Spinal cord (tissue), 10 donors: Measurements from ENCODE around the gene ITPRIPL2. TPM values are rescaled to one million over a fixed set of nuclear protein-coding genes. Genes with fewer than 3 reads are reported as not detected.

Experiments used
- DNase-seq, 6 donors: peaks; one replicate each; pipeline versions ENCODE4 v3.0.0 to v3.0.0-alpha.2; 2013 to 2015; ENCODE audit warnings: low spot score in 6 of 6, low read depth in 4 of 6
- H3K27ac ChIP-seq: one replicate; pipeline ENCODE4 v1.5.1; 2013; ENCODE audit warnings: low read depth, low read length, control low read depth
- H3K27me3 ChIP-seq: one replicate; pipeline ENCODE4 v1.6.1; 2013; ENCODE audit warnings: low read length; ENCODE audit not compliant: control insufficient read depth, insufficient read depth
- H3K36me3 ChIP-seq: one replicate; pipeline ENCODE4 v1.6.1; 2013; ENCODE audit warnings: low read length; ENCODE audit not compliant: control insufficient read depth, insufficient read depth
- H3K4me1 ChIP-seq: one replicate; pipeline ENCODE4 v1.6.1; 2013; ENCODE audit warnings: low read length; ENCODE audit not compliant: control insufficient read depth, insufficient read depth
- H3K4me3 ChIP-seq: one replicate; pipeline ENCODE4 v1.5.1; 2013; ENCODE audit warnings: low read depth, low read length, control low read depth
- H3K9me3 ChIP-seq: one replicate; pipeline ENCODE4 v1.6.1; 2013; ENCODE audit warnings: low read length; ENCODE audit not compliant: control insufficient read depth, insufficient read depth
- WGBS: methylation state at CpG from one replicate; pipeline ENCODE4 v1.1.5; 2013; ENCODE audit warnings: missing lambda C conversion rate; ENCODE audit not compliant: insufficient coverage; 5-methylcytosine and 5-hydroxymethylcytosine counted together
- polyA plus RNA-seq, 2 donors: library from polyadenylated mRNA; unstranded; fragments of 120-200 nt; gene quantifications; one replicate each; pipeline ENCODE4 v1.2.1, GENCODE V29; 2013; ENCODE audit not compliant: insufficient read length in 2 of 2
- total RNA-seq, 2 donors: library from RNA; depleted of rRNA in 1 of 2; stranded (reverse); fragments of 120-200 nt in 1 of 2; fragments of >200 nt in 1 of 2; gene quantifications; one replicate each; pipeline versions ENCODE4 v1.2.3 to v1.2.4, GENCODE V29; 2013 to 2014
- donor health status: healthy.

Gene ITPRIPL2
- total and polyA plus RNA-seq, 4 donors = 7.1 to 18.5 (median 11.1) TPM

DNA sequence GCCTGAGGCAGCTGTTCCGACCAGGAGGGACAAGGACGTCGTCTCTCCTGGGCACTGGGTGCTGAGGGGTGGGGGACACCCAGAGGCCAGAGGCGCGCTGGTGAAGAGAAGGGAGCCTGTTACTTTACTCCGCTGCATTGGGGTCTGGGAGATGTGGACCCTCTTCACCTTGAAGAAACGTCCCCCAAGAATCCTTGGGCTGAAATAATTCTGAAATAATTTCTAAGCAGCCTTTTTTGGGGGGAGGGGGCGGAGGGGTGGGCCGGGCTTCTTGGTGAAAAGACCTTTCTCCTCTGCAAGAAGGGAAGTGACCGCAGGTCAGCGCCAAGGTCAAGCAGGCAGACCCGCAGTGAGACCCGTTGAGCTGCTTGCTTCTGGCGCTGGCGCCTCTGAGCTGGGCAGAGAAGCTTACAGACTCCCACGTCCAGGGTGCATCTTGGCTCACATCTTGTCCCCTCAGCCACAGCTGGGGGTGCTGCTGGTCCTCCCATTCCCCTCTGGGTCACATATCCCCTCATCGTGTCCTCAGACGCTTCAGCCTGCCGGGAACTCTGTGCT, 55.4 kb downstream of the ITPRIPL2 start:
- H3K4me1 ChIP-seq = peaks cover 23% of the 10 kb centered on the region
- DNase-seq = peak in 3 of 6 donors; percentile 6 to 23 (median 17)
- H3K27me3 ChIP-seq = peaks cover 3% of the 10 kb centered on the region
- H3K9me3 ChIP-seq = no peaks in the 10 kb centered on the region
- H3K36me3 ChIP-seq = peaks cover 3% of the 10 kb centered on the region
- peak overlapping the region; percentile 56 for H3K4me3 ChIP-seq
- no peak overlapping the region for H3K27ac ChIP-seq
- WGBS = 12% methylated on average over 15 of the region's 19 CpGs

GRCh38 chr16:19170043-19170655, 56.4 kb downstream of the ITPRIPL2 start:
- Histone ChIP-seq H3K36me3 (peaks cover 5% of the 10 kb centered on the region), H3K27me3 (peaks cover 3% of the 10 kb centered on the region), H3K4me3 (no peak overlapping the region), H3K9me3 (no peaks in the 10 kb centered on the region), H3K4me1 (peaks cover 23% of the 10 kb centered on the region), H3K27ac (no peak overlapping the region)
- WGBS = 83% methylated on average over 1 of the region's 7 CpGs
- DNase-seq = peak in 1 of 6 donors; percentile 45

Other genes starting within 250 kb of the ITPRIPL2 start
- 10 to 100 TPM; 47.4 to 93.6 TPM for gene SMG1, start 187.6 kb upstream of the ITPRIPL2 start, total RNA-seq
- 10 to 100 TPM; 46.1 to 48.0 TPM for gene SMG1, start 187.6 kb upstream of the ITPRIPL2 start, polyA plus RNA-seq
- gene TMC7, start 130.0 kb upstream of the ITPRIPL2 start, total RNA-seq = 1 to 10 TPM; 3.1 to 6.9 TPM
- gene TMC7, start 130.0 kb upstream of the ITPRIPL2 start, polyA plus RNA-seq = 1 to 10 TPM; 6.0 to 6.1 TPM
- 10 to 100 TPM; 33.8 to 34.9 TPM for gene COQ7, start 46.4 kb upstream of the ITPRIPL2 start, total RNA-seq
- 10 to 100 TPM; 36.2 to 38.0 TPM for gene COQ7, start 46.4 kb upstream of the ITPRIPL2 start, polyA plus RNA-seq
- gene SYT17, start 54.3 kb downstream of the ITPRIPL2 start, total RNA-seq = 10 to 100 TPM; 11.3 to 13.5 TPM
- 10 to 100 TPM; 35.1 to 46.1 TPM for gene SYT17, start 54.3 kb downstream of the ITPRIPL2 start, polyA plus RNA-seq
- gene CLEC19A, start 171.8 kb downstream of the ITPRIPL2 start, total RNA-seq = under 1 TPM; 0.50 to 0.99 TPM
- gene CLEC19A, start 171.8 kb downstream of the ITPRIPL2 start, polyA plus RNA-seq = under 1 TPM; 0.65 to 1.00 TPM